Activated CD4-positive, alpha-beta T cell treated with anti-CD3 and anti-CD28 coated beads, Interleukin-2, amount 10 ng/mL, durations not matched to agents 7 days and 5 days (primary cell): ENCODE measurements around the gene RTP2. TPM values are rescaled to one million over a fixed set of nuclear protein-coding genes. Genes with fewer than 3 reads are reported as not detected.

Experiments used
- CTCF ChIA-PET: fragments of 350-600 bp; sonication (Branson Sonifier 250); formaldehyde crosslinking; loops from one replicate; lab custom pipeline; 2021; ENCODE audit warnings: antibody characterized with exemption; lab: Charles Lee
- POLR2A ChIA-PET: fragments of 350-600 bp; sonication (Branson Sonifier 250); formaldehyde crosslinking; loops from one replicate; lab custom pipeline; 2021; ENCODE audit warnings: antibody characterized with exemption; lab: Charles Lee
- DNase-seq: peaks from one replicate; pipeline ENCODE4 v3.0.0-alpha.2; 2020
- H3K27ac Mint-ChIP-seq: one replicate; pipeline ENCODE4 v1.8.0; 2021; ENCODE audit warnings: mild to moderate bottlenecking, moderate library complexity, mixed read lengths
- H3K27me3 Mint-ChIP-seq: one replicate; pipeline ENCODE4 v1.8.0; 2021; ENCODE audit warnings: mixed read lengths
- H3K36me3 Mint-ChIP-seq: one replicate; pipeline ENCODE4 v1.8.0; 2021; ENCODE audit warnings: low read depth, mixed read lengths
- H3K4me1 Mint-ChIP-seq: one replicate; pipeline ENCODE4 v1.8.0; 2021; ENCODE audit warnings: mixed read lengths
- H3K4me3 Mint-ChIP-seq: one replicate; pipeline ENCODE4 v1.8.0; 2021; ENCODE audit warnings: mild to moderate bottlenecking, moderate library complexity, mixed read lengths
- H3K9me3 Mint-ChIP-seq: one replicate; pipeline ENCODE4 v1.8.0; 2021; ENCODE audit warnings: mixed read lengths
- total RNA-seq, 2 experiments: library from RNA; stranded (reverse); gene quantifications; one replicate each; pipeline ENCODE4 v1.2.3, GENCODE V29; 2021

Gene RTP2
- total RNA-seq, 2 experiments from 2014 or later: not detected

- peak; percentile 65 for DNase-seq
- POLR2A ChIA-PET: no interaction called here
- H3K27me3 Mint-ChIP-seq: peaks cover 39% of the 10 kb centered on the region
Observed at GRCh38 chr3:187679638-187680396, 22.5 kb downstream of the RTP2 start.

GRCh38 chr3:187678726-187679268 is 23.6 kb downstream of the RTP2 start:
- DNase-seq: peak; percentile 50
- ChIA-PET POLR2A (no interaction called here), CTCF (interaction anchor here (0.6 to 8.3 kb wide), 21 partner anchors 8 to 1059 kb away, joined by 3 to 107 read pairs (median 4); partner anchors contain the start of gene SST)
- Mint-ChIP-seq H3K4me1 (no peaks in the 10 kb centered on the region), H3K9me3 (no peaks in the 10 kb centered on the region), H3K27ac (no peak overlapping the region), H3K27me3 (peaks cover 38% of the 10 kb centered on the region), H3K36me3 (no peaks in the 10 kb centered on the region), H3K4me3 (no peak overlapping the region)

More at GRCh38 chr3:187679638-187680396, 22.5 kb downstream of the RTP2 start:
- no peaks in the 10 kb centered on the region for H3K4me1 Mint-ChIP-seq
- H3K4me3 Mint-ChIP-seq: no peak overlapping the region
- no peak overlapping the region for H3K27ac Mint-ChIP-seq
- CTCF ChIA-PET: interaction anchor here (0.6 to 8.3 kb wide), 32 partner anchors 8 to 1421 kb away, joined by 3 to 107 read pairs (median 4); partner anchors contain the start of gene SST
- no peaks in the 10 kb centered on the region for H3K36me3 Mint-ChIP-seq
- no peaks in the 10 kb centered on the region for H3K9me3 Mint-ChIP-seq

DNA sequence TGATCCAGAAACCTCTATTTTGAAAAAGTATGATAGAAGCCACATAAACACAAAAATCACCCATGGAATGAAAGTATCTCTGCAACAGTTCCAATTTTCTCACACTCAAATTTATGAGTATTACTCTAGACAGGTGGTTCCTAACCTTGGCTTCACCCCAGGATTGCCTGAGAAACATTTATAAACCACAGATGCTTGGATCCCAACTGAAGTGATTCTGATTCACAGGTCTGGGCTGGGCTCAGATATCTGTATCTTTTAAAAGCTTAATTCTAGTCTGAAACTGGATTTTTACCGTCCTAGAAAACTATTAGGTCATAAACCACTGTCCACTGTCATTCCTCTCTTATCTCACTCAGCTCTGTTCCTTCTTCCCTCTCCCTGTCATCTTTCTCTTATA is 24.8 kb downstream of the RTP2 start:
- H3K4me3 Mint-ChIP-seq: no peak overlapping the region
- POLR2A ChIA-PET: no interaction called here
- H3K9me3 Mint-ChIP-seq: no peaks in the 10 kb centered on the region
- H3K27me3 Mint-ChIP-seq: peaks cover 40% of the 10 kb centered on the region
- H3K36me3 Mint-ChIP-seq: no peaks in the 10 kb centered on the region
- no peak overlapping the region for H3K27ac Mint-ChIP-seq
- CTCF ChIA-PET: interaction anchor here (0.6 to 8.3 kb wide), 4 partner anchors 21 to 359 kb away, joined by 3 to 107 read pairs (median 3); no protein-coding TSS in a partner anchor
- no peak for DNase-seq
- no peaks in the 10 kb centered on the region for H3K4me1 Mint-ChIP-seq

DNA sequence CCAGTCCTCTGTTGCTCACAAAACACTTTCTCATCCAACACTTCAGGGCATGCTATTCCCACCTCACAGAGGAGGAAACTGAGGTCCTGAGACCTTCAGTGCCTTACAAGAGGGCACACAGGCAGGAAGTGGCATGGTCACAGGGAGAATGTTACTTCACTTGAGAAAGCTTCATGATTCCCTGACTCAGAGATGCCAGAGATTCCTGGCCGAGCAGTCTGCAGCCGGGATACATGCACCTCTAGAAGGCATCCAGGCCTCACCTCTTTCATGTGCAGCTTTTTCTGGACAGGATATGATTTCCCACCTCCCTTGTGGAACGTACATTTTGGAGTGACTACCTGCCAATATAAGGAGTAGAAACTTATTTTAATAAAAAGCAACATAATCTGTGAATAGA is 29.3 kb downstream of the RTP2 start:
- Mint-ChIP-seq H3K4me1 (no peaks in the 10 kb centered on the region), H3K9me3 (no peaks in the 10 kb centered on the region), H3K4me3 (no peak overlapping the region), H3K36me3 (no peaks in the 10 kb centered on the region), H3K27me3 (peaks cover 62% of the 10 kb centered on the region), H3K27ac (no peak overlapping the region)
- no peak for DNase-seq
- CTCF ChIA-PET: no interaction called here
- POLR2A ChIA-PET: no interaction called here

- Mint-ChIP-seq H3K36me3 (no peaks in the 10 kb centered on the region), H3K4me3 (no peak within 1 kb of the TSS), H3K9me3 (no peaks in the 10 kb centered on the region), H3K27ac (peak within 1 kb of the TSS; percentile 19), H3K4me1 (no peaks in the 10 kb centered on the region), H3K27me3 (peaks cover 60% of the 10 kb centered on the region)
- DNase-seq: peak; percentile 41
- CTCF ChIA-PET: interaction anchor here (1.1 to 3.7 kb wide), 2 partner anchors 9 to 71 kb away, joined by 3 to 20 read pairs; no protein-coding TSS in a partner anchor
- POLR2A ChIA-PET: no interaction called here
Observed at GRCh38 chr3:187669675-187670504, 32.5 kb downstream of the RTP2 start, which contains the start of gene SST. Gene SST, minus strand, starts transcription at chr3:187670394. Its CDS starts 103 bp downstream, at chr3:187670291.

- Mint-ChIP-seq H3K9me3 (no peaks in the 10 kb centered on the region), H3K27me3 (peaks cover 64% of the 10 kb centered on the region), H3K27ac (no peak overlapping the region), H3K4me3 (no peak overlapping the region), H3K36me3 (no peaks in the 10 kb centered on the region), H3K4me1 (no peaks in the 10 kb centered on the region)
- no peak for DNase-seq
- POLR2A ChIA-PET: no interaction called here
- CTCF ChIA-PET: interaction anchor here (0.6 kb wide), 1 partner anchor 12 kb away, joined by 3 read pairs; no protein-coding TSS in a partner anchor
Observed at GRCh38 chr3:187667526-187667925, 34.8 kb downstream of the RTP2 start.

DNA sequence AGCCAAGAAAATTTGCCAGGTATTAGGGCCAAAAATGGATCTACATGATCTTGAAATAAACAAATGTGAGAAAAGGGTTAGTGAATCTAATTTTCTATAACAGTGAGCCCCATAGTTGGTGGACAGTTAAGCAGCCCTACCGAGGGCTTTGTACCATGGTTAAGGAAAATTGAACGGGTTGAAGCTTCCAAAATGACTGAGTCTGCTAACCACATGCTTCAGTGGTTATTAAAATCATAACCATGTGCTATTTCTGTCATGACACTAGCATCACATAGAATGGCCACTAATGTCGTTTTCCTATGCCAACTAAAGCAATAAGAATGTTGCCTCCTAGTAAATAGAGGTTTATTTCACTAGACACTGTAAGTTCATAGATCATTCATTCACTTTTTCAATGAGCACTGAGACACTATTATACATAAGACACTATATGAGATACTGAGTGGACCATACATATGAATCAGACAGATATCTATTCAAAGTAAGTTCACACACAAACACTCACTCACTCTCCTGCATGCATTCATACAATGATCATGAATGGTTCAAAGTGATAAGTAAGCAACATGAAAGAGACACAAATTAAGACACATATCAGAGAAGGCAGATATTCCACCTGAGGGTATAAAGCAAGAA is 36.5 kb downstream of the RTP2 start:
- H3K27me3 Mint-ChIP-seq: peaks cover 60% of the 10 kb centered on the region

GRCh38 chr3:187665010-187665409 is 37.3 kb downstream of the RTP2 start:
- ChIA-PET POLR2A (no interaction called here), CTCF (interaction anchor here (0.5 to 1.2 kb wide), 2 partner anchors 15 to 61 kb away, joined by 3 read pairs; no protein-coding TSS in a partner anchor)
- no peaks in the 10 kb centered on the region for H3K4me1 Mint-ChIP-seq
- H3K4me3 Mint-ChIP-seq: no peak overlapping the region
- DNase-seq: no peak
- no peaks in the 10 kb centered on the region for H3K36me3 Mint-ChIP-seq
- H3K9me3 Mint-ChIP-seq: no peaks in the 10 kb centered on the region
- H3K27ac Mint-ChIP-seq: no peak overlapping the region
- H3K27me3 Mint-ChIP-seq: peaks cover 58% of the 10 kb centered on the region

More for the DNA sequence above, 36.5 kb downstream of the RTP2 start:
- Mint-ChIP-seq H3K36me3 (no peaks in the 10 kb centered on the region), H3K9me3 (no peaks in the 10 kb centered on the region), H3K4me1 (no peaks in the 10 kb centered on the region), H3K27ac (no peak overlapping the region), H3K4me3 (no peak overlapping the region)
- ChIA-PET POLR2A (no interaction called here), CTCF (no interaction called here)
- DNase-seq: no peak

DNA sequence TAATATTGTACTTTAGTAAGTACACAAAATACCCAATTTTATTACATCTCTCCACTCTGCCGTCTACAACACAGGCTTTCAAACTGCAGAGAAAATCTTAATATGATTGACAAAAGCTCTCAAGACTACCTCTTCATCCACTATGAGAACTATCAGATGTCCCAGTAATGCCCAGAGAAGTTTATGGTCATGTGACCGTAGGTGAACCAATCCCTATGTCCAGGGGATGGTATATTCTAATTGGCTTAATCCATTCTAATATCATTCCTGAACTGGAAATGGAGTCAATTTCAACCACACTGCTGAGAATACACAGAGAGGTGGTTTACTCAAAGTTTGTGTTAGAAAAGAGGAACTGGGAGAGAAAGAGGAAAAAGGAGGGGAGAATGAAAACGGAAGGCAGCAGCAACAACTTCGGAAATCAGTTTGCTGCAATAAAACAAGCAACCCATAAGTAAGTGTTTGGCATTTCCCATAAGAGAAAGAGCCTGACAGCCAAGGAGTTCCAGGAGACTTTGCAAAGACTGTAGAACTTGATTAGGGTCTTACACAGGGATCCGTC is 39.4 kb downstream of the RTP2 start:
- no peaks in the 10 kb centered on the region for H3K9me3 Mint-ChIP-seq
- H3K27me3 Mint-ChIP-seq: peaks cover 55% of the 10 kb centered on the region
- no peak for DNase-seq
- CTCF ChIA-PET: interaction anchor here (1.2 kb wide), 1 partner anchor 12 kb away, joined by 3 read pairs; no protein-coding TSS in a partner anchor
- no peak overlapping the region for H3K27ac Mint-ChIP-seq
- H3K36me3 Mint-ChIP-seq: no peaks in the 10 kb centered on the region
- no peak overlapping the region for H3K4me3 Mint-ChIP-seq
- no peaks in the 10 kb centered on the region for H3K4me1 Mint-ChIP-seq
- POLR2A ChIA-PET: no interaction called here

- H3K9me3 Mint-ChIP-seq: no peaks in the 10 kb centered on the region
- H3K27ac Mint-ChIP-seq: no peak overlapping the region
- H3K4me3 Mint-ChIP-seq: no peak overlapping the region
- POLR2A ChIA-PET: no interaction called here
- H3K27me3 Mint-ChIP-seq: peaks cover 48% of the 10 kb centered on the region
- CTCF ChIA-PET: interaction anchor here (1.5 to 2.1 kb wide), 2 partner anchors 10 to 18 kb away, joined by 4 to 6 read pairs; no protein-coding TSS in a partner anchor
- no peaks in the 10 kb centered on the region for H3K4me1 Mint-ChIP-seq
- H3K36me3 Mint-ChIP-seq: no peaks in the 10 kb centered on the region
- no peak for DNase-seq
Observed at GRCh38 chr3:187661267-187661666, 41.1 kb downstream of the RTP2 start.

- ChIA-PET CTCF (no interaction called here), POLR2A (no interaction called here)
- no peak for DNase-seq
- H3K27me3 Mint-ChIP-seq: peaks cover 54% of the 10 kb centered on the region
- no peaks in the 10 kb centered on the region for H3K36me3 Mint-ChIP-seq
- no peak overlapping the region for H3K27ac Mint-ChIP-seq
- H3K9me3 Mint-ChIP-seq: no peaks in the 10 kb centered on the region
- no peak overlapping the region for H3K4me3 Mint-ChIP-seq
- H3K4me1 Mint-ChIP-seq: no peaks in the 10 kb centered on the region
Observed at GRCh38 chr3:187651282-187651681, 51.1 kb downstream of the RTP2 start.
